HG02852 (cell line): Measurements from ENCODE around the gene DHX35.
"Not testable (repeated sequence)": the region's sequence is repeated elsewhere in the genome, so short reads cannot be mapped to it uniquely, and the experiment has no call there.

ENCODE experiments used
- ATAC-seq: cut with Tn5 transposase; IDR thresholded peaks from one replicate; pipeline ENCODE4 v1.9.1; 2021; ENCODE audit warnings: mild to moderate bottlenecking, moderate library complexity; ENCODE audit not compliant: unreplicated experiment

The DHX35 gene

GRCh38 chr20:38940644-38941043 is 21.5 kb upstream of the DHX35 start:
- no peak for ATAC-seq

GRCh38 chr20:38941726-38942389 is 20.3 kb upstream of the DHX35 start:
- ATAC-seq: no peak

- ATAC-seq: no peak
Measured at GRCh38 chr20:38945012-38945411, 17.1 kb upstream of the DHX35 start.

GRCh38 chr20:38946836-38947235 is 15.3 kb upstream of the DHX35 start:
- ATAC-seq: no peak

- no peak for ATAC-seq
Measured at GRCh38 chr20:38947931-38948362, 14.2 kb upstream of the DHX35 start.

GRCh38 chr20:38950254-38950653 is 11.9 kb upstream of the DHX35 start:
- ATAC-seq: no peak

GRCh38 chr20:38951611-38952010 is 10.5 kb upstream of the DHX35 start:
- ATAC-seq: no peak

- no peak for ATAC-seq
Measured at GRCh38 chr20:38952153-38952552, 10.0 kb upstream of the DHX35 start.

- ATAC-seq: no peak
Measured at GRCh38 chr20:38953630-38954340, 8.4 kb upstream of the DHX35 start.

- no peak for ATAC-seq
Measured at GRCh38 chr20:38957235-38957876, 4.8 kb upstream of the DHX35 start.

- ATAC-seq: no peak
Measured at GRCh38 chr20:38957915-38958485, 4.1 kb upstream of the DHX35 start.

- ATAC-seq: not testable (repeated sequence)
Measured at GRCh38 chr20:38960187-38960687, 1.9 kb upstream of the DHX35 start.

- no peak for ATAC-seq
Measured at GRCh38 chr20:38961530-38962043, 557 bp upstream of the DHX35 start.

- ATAC-seq: no peak
Measured at GRCh38 chr20:38962928-38963401, 821 bp downstream of the DHX35 start.

- no peak for ATAC-seq
Measured at GRCh38 chr20:38963745-38964144, 1.6 kb downstream of the DHX35 start.

GRCh38 chr20:38965264-38965663 is 3.1 kb downstream of the DHX35 start:
- ATAC-seq: no peak

GRCh38 chr20:38968090-38968489 is 5.9 kb downstream of the DHX35 start:
- ATAC-seq: no peak

GRCh38 chr20:38969708-38970107 is 7.6 kb downstream of the DHX35 start:
- ATAC-seq: no peak

GRCh38 chr20:38970302-38970701 is 8.2 kb downstream of the DHX35 start:
- ATAC-seq: no peak

GRCh38 chr20:38973107-38973506 is 11.0 kb downstream of the DHX35 start:
- ATAC-seq: no peak

- ATAC-seq: no peak
Measured at GRCh38 chr20:38973645-38974044, 11.5 kb downstream of the DHX35 start.
